A549 treated with GW870086 at 1 μM for 4 hours (cell line): ENCODE measurements around the gene DCXR. TPM values are rescaled to one million over a fixed set of nuclear protein-coding genes. Genes with fewer than 3 reads are reported as not detected.

Experiments used
- total RNA-seq: library from RNA; stranded (reverse); fragments of 200-300 nt; extraction: Qiagen RNA extraction; gene quantifications from 5 replicates; pipeline ENCODE4 v1.2.3, GENCODE V29; 2022; ENCODE audit warnings: low read depth

DCXR gene
- 66.6 to 101 TPM (median 95.7 TPM) in 5 replicates for total RNA-seq

DNA sequence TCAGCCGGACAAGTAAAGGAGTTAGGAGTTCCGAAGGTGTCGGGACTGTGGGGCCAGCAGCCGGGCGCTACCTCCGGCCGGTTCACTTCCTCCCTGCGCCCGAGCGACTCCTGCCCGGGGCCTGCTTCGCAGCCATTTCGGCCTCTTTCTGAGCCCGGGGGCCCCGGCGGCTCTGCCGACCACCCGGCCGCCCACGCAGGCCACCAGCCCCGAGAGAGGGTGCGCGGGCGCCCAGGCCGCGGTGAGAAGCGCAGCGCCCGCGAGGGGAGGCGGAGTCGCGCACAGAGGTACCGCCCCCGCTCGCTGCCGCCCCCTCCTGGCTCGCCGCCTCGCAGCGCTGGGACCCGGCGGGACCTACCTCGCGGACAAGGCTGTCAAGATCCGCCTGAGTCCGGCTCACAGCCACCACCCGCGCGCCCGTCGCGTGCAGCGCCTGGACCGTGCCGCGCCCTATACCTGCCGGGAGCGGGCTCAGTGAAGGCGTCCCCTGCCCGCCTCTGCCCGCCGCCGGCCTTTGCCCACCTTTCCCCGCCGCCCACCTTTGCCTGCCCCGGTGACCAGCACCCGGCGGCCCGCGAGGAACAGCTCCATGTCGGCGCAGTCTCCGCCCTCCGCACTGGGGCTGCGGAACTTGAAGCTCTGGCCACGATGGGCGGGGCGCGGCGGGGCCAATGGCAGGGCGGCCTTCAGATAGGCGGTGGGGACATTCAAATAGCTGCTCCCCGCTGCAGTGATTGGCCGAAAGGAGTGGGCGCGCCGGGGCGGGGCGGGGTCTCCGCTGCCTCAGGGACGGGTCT is at the start of gene DCXR:
Gene DCXR, minus strand, starts transcription at position 606 of the 797 bp plus-strand sequence. Its CDS starts 15 bp downstream, at position 591.

DNA sequence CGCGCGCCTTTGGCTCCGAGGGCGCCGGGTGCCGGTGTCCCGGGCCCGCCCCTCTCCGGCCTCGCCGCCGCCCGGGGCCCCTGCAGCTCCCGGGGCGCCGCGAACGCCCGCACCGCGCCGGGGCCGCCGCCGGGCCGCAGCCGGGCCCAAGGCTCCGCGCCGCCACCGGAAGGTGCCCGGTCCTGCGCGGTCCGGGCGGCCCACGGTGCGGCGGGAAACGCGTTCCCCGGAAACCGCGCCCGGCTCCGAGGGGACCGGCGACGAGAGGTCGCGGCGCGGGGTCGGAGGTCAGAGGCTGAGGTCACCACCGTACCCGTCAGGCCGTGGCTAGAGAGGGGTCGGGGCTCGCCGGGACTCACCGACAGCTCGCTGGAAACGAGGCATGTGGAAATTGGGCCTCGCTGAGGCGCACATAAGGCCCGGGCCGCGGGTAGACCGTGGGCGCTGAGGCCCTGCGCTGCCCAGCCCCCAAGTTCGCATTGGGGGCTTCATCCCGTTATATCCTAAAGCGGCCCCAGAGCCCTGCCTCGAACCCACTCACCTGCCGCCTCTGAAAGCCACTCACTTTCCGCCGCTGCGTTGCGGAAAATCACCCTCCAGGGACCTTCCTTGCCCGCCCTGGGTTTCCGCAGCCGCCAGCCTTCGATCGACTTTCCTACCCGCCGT is 28.3 kb upstream of the DCXR start, which contains the start of gene DUS1L:
Gene DUS1L, minus strand, starts transcription at position 167 of the 666 bp plus-strand sequence. CDS start 745 bp downstream, outside the sequence.

DNA sequence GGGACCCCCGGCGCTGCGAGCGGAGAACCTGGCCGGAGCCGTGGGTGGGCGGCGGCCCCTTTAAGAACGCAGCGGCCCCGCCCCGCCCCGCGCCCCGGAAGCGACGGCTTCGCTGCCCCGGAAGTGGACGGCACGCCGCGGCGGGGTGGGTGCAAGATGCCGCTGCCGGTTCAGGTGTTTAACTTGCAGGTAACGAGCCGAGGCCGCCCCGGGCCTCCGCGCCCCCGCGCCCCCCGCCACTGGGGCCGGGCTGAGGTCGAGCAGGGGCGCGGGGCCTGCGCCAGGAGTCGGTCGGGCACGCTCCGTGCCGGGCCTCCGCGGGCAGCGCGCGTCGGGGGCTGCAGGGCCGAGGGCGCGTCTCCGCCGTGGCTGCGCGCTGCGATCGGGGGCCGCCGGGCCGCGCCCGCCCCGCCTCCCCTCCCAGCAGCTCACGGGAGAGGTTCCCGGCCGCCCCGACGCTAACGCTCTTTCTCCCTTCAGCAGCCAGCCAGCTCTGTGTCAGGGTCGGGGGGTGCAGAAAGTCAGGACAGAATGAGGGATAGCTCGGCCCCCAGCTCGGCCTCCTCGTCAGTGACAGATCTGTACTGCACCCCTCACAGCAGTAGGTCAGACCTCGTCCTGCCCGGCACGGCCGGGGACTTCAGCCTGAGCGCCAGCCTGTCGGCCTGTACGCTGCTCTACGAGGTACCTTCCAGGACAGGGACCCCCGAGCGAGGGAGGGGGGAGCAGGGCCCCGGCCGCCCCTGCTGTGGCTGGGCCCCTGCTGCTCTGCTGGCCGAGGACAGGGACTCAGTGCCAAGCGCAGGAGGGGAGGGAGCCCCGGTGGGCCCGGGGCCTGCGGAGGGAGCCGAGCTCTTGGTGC is 14.5 kb upstream of the DCXR start, which contains the start of the genes GPS1 and RFNG:
Gene GPS1, plus strand, starts transcription at position 123 of the 862 bp plus-strand sequence. Its CDS starts 34 bp downstream, at position 157.
Gene RFNG, minus strand, starts transcription at position 36 of the 862 bp plus-strand sequence. CDS start 45 bp downstream, outside the sequence.

GRCh38 chr17:82031303-82031884 is 6.1 kb downstream of the DCXR start, which contains the start of gene RAC3:
Gene RAC3, plus strand, starts transcription at chr17:82031678. Its CDS starts 84 bp downstream, at chr17:82031762.

GRCh38 chr17:82022981-82023446 is 14.5 kb downstream of the DCXR start, which contains the start of gene LRRC45:
Gene LRRC45, plus strand, starts transcription at chr17:82023305. Its CDS starts 339 bp downstream, at chr17:82023644.

DNA sequence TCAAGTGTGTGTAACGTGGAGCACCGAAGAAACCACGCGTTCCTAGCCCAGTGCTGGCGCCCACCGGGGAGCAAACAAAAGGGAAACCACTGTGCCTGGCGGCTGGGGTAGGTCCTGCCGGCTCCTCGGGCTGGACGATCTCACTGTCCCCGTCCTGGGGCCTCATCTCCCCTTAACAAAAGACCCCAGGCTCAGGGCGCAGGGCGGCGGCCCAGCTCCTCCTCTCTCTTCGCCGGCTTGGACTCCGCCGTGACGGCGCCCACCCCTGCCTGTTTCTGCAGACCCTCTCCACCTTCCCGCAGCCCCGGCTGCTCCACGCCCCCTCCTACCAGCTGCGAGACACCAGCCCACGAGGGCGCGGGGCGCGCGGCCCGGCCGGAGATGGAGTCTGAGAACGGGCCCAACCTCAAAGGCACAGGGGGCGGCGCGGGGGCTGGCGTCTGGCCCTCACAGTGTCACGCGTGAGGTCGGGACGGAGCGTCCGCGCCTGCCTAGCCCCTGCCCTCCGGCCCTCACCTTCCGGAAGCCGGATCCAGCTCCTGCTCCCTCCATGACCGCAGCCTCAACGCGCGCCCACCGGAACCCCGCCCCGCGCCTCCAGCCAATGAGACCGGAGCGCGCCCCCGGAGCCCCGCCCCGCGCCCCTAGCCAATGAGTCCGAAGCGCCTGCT is 15.1 kb downstream of the DCXR start, which contains the start of gene CENPX:
Gene CENPX, minus strand, starts transcription at position 569 of the 671 bp plus-strand sequence. Its CDS starts 17 bp downstream, at position 552.

Other genes with a start within 250 kb of the DCXR start
- gene GCGR, start 233.5 kb downstream of the DCXR start, total RNA-seq, result 0.15 to 0.67 TPM (median 0.54 TPM) in 5 replicates
- gene MCRIP1, start 204.4 kb downstream of the DCXR start, total RNA-seq, result 73.8 to 102 TPM (median 99.3 TPM) in 5 replicates
- 0.19 to 0.47 TPM (median 0.24 TPM) in 4 of 5 replicates, not detected in the other for gene PPP1R27, start 202.6 kb downstream of the DCXR start, total RNA-seq
- gene P4HB, start 177.2 kb downstream of the DCXR start, total RNA-seq, result 672 to 719 TPM (median 681 TPM) in 5 replicates
- gene ARHGDIA, start 166.4 kb downstream of the DCXR start, total RNA-seq, result 558 to 703 TPM (median 590 TPM) in 5 replicates
- 171 to 261 TPM (median 232 TPM) in 5 replicates for gene ALYREF, start 146.1 kb downstream of the DCXR start, total RNA-seq
- gene ANAPC11, start 146.0 kb downstream of the DCXR start, total RNA-seq, result 208 to 312 TPM (median 266 TPM) in 5 replicates
- 0.27 to 0.84 TPM (median 0.53 TPM) in 5 replicates for gene NPB, start 135.5 kb downstream of the DCXR start, total RNA-seq
- gene PCYT2, start 126.3 kb downstream of the DCXR start, total RNA-seq, result 15.4 to 22.5 TPM (median 19.0 TPM) in 5 replicates
- gene SIRT7, start 119.5 kb downstream of the DCXR start, total RNA-seq, result 33.7 to 48.8 TPM (median 45.2 TPM) in 5 replicates
- gene MAFG, start 110.0 kb downstream of the DCXR start, total RNA-seq, result 26.4 to 36.5 TPM (median 33.1 TPM) in 5 replicates
- gene PYCR1, start 100.4 kb downstream of the DCXR start, total RNA-seq, result 58.8 to 95.8 TPM (median 83.5 TPM) in 5 replicates
- gene MYADML2, start 90.5 kb downstream of the DCXR start, total RNA-seq, result not detected in 5 replicates
- gene NOTUM, start 76.5 kb downstream of the DCXR start, total RNA-seq, result 0.13 to 0.56 TPM (median 0.35 TPM) in 5 replicates
- gene ASPSCR1, start 60.1 kb downstream of the DCXR start, total RNA-seq, result 23.0 to 34.0 TPM (median 26.5 TPM) in 5 replicates
- 155 to 212 TPM (median 190 TPM) in 5 replicates for gene CENPX, start 14.8 kb downstream of the DCXR start, total RNA-seq
- 9.7 to 15.3 TPM (median 13.6 TPM) in 5 replicates for gene LRRC45, start 14.4 kb downstream of the DCXR start, total RNA-seq
- gene RAC3, start 6.0 kb downstream of the DCXR start, total RNA-seq, result 25.0 to 39.4 TPM (median 34.2 TPM) in 5 replicates
- gene RFNG, start 14.1 kb upstream of the DCXR start, total RNA-seq, result 16.1 to 25.0 TPM (median 23.9 TPM) in 5 replicates
- gene GPS1, start 14.2 kb upstream of the DCXR start, total RNA-seq, result 99.8 to 139 TPM (median 137 TPM) in 5 replicates
- gene DUS1L, start 28.1 kb upstream of the DCXR start, total RNA-seq, result 80.3 to 145 TPM (median 129 TPM) in 5 replicates
- gene FASN, start 60.5 kb upstream of the DCXR start, total RNA-seq, result 102 to 132 TPM (median 126 TPM) in 5 replicates
- gene CCDC57, start 175.1 kb upstream of the DCXR start, total RNA-seq, result 21.3 to 30.1 TPM (median 28.8 TPM) in 5 replicates
- 130 to 166 TPM (median 152 TPM) in 5 replicates for gene SLC16A3, start 191.3 kb upstream of the DCXR start, total RNA-seq
- 200 to 236 TPM (median 232 TPM) in 5 replicates for gene CSNK1D, start 236.0 kb upstream of the DCXR start, total RNA-seq